IMR-90 (cell line): ENCODE measurements around the gene MTURN. TPM values are rescaled to one million over a fixed set of nuclear protein-coding genes. Genes with fewer than 3 reads are reported as not detected.

ENCODE experiments used
- ATAC-seq: fragments of 200-7000 bp; cut with Tn5 transposase; 2 replicates; pipeline ENCODE4 v1.9.1; 2020; ENCODE audit warnings: low read depth, mild to moderate bottlenecking, moderate library complexity
- BruUV-seq: library from RNA; stranded (reverse); fragments of 400-500 nt; replicated peaks from 2 replicates; lab custom pipeline; 2021; lab: Mats Ljungman, UMichigan
- CTCF ChIA-PET: fragments of 300-600 bp; formaldehyde crosslinking; extraction: SDS; loops from one replicate; lab custom pipeline; 2021; ENCODE audit warnings: antibody characterized with exemption; lab: Yijun Ruan, JAX
- POLR2A ChIA-PET: fragments of 300-600 bp; sonication (Branson Sonifier 250); formaldehyde crosslinking; loops from one replicate; lab custom pipeline; 2022; ENCODE audit warnings: antibody characterized with exemption; ENCODE audit not compliant: unreplicated experiment; lab: Charles Lee
- DNase-seq: peaks from one replicate; pipeline ENCODE4 v3.0.0; 2013
- H2AFZ ChIP-seq: replicated peaks from 2 replicates; pipeline ENCODE3; 2013; ENCODE audit warnings: low read length, mild to moderate bottlenecking; ENCODE audit not compliant: poor library complexity
- H2AK5ac ChIP-seq: 2 replicates; pipeline ENCODE4 v1.6.1; 2013; ENCODE audit warnings: low read depth, low read length, inconsistent platforms
- H2AK9ac ChIP-seq: replicated peaks from 2 replicates; pipeline ENCODE3; 2013; ENCODE audit warnings: mild to moderate bottlenecking, low read depth, low read length, moderate library complexity; ENCODE audit not compliant: poor library complexity
- H2BK120ac ChIP-seq: 2 replicates; pipeline ENCODE4 v1.6.1; 2013; ENCODE audit warnings: low read depth, low read length, inconsistent platforms
- H2BK15ac ChIP-seq: 3 replicates; pipeline ENCODE4 v1.6.1; 2013; ENCODE audit warnings: low read depth, low read length, inconsistent platforms
- H2BK20ac ChIP-seq: 2 replicates; pipeline ENCODE4 v1.6.1; 2013; ENCODE audit warnings: low read depth, mild to moderate bottlenecking, inconsistent platforms, low read length, moderate library complexity
- H2BK5ac ChIP-seq: 2 replicates; pipeline ENCODE4 v1.6.1; 2013; ENCODE audit warnings: mild to moderate bottlenecking, low read depth, low read length, inconsistent platforms; ENCODE audit not compliant: poor library complexity, severe bottlenecking
- H3K14ac ChIP-seq: replicated peaks from 2 replicates; pipeline ENCODE4 v1.6.1; 2013; ENCODE audit warnings: low read depth, low read length, inconsistent platforms
- H3K18ac ChIP-seq: 2 replicates; pipeline ENCODE4 v1.6.1; 2013; ENCODE audit warnings: low read depth, low read length, control low read depth
- H3K23ac ChIP-seq: 2 replicates; pipeline ENCODE4 v1.6.1; 2013; ENCODE audit warnings: low read depth, low read length, inconsistent platforms
- H3K27ac ChIP-seq: 2 replicates; pipeline ENCODE4 v1.5.1; 2013; ENCODE audit warnings: mild to moderate bottlenecking, control low read depth, low read length; ENCODE audit not compliant: insufficient read depth
- H3K27me3 ChIP-seq: 2 replicates; pipeline ENCODE4 v1.6.1; 2013; ENCODE audit warnings: low read length; ENCODE audit not compliant: control insufficient read depth, insufficient read depth
- H3K36me3 ChIP-seq: 2 replicates; pipeline ENCODE4 v1.6.1; 2013; ENCODE audit warnings: low read length, mixed read lengths; ENCODE audit not compliant: control insufficient read depth, insufficient read depth
- H3K4ac ChIP-seq: 2 replicates; pipeline ENCODE4 v1.6.1; 2013; ENCODE audit warnings: low read depth, low read length, inconsistent platforms
- H3K4me1 ChIP-seq: 2 replicates; pipeline ENCODE4 v1.6.1; 2013; ENCODE audit warnings: low read length, mixed read lengths; ENCODE audit not compliant: control insufficient read depth, insufficient read depth
- H3K4me2 ChIP-seq: 2 replicates; pipeline ENCODE4 v1.6.1; 2013; ENCODE audit warnings: low read depth, mild to moderate bottlenecking, control low read depth, low read length, moderate library complexity
- H3K4me3 ChIP-seq: 2 replicates; pipeline ENCODE4 v1.5.1; 2013; ENCODE audit warnings: low read depth, mild to moderate bottlenecking, control low read depth, low read length, moderate library complexity; ENCODE audit not compliant: insufficient read depth
- H3K56ac ChIP-seq: 2 replicates; pipeline ENCODE4 v1.6.1; 2013; ENCODE audit warnings: low read length, inconsistent platforms; ENCODE audit not compliant: insufficient read depth; ENCODE audit errors: extremely low read depth
- H3K79me1 ChIP-seq, 2 experiments: 2 replicates each; pipeline ENCODE4 v1.6.1; 2013; ENCODE audit warnings: low read length in 2 of 2, inconsistent platforms in 1 of 2, low read depth in 1 of 2
- H3K9ac ChIP-seq: 2 replicates; pipeline ENCODE4 v1.6.1; 2013; ENCODE audit warnings: low read depth, low read length, control low read depth
- H3K9me1 ChIP-seq: 2 replicates; pipeline ENCODE4 v1.6.1; 2013; ENCODE audit warnings: low read length, inconsistent platforms; ENCODE audit not compliant: insufficient read depth
- H3K9me3 ChIP-seq: 2 replicates; pipeline ENCODE4 v1.6.1; 2013; ENCODE audit warnings: low read length; ENCODE audit not compliant: control insufficient read depth, insufficient read depth
- H4K20me1 ChIP-seq: 2 replicates; pipeline ENCODE4 v1.6.1; 2013; ENCODE audit warnings: low read length, inconsistent platforms; ENCODE audit not compliant: insufficient read depth
- H4K5ac ChIP-seq: 2 replicates; pipeline ENCODE4 v1.6.1; 2013; ENCODE audit warnings: mild to moderate bottlenecking, low read depth, low read length, control low read depth
- H4K8ac ChIP-seq, 2 experiments: 2 replicates each; pipeline ENCODE4 v1.6.1; 2013; ENCODE audit warnings: low read depth in 2 of 2, low read length in 2 of 2, control low read depth in 1 of 2, inconsistent platforms in 1 of 2
- H4K91ac ChIP-seq: 2 replicates; pipeline ENCODE4 v1.6.1; 2013; ENCODE audit warnings: low read depth, low read length, inconsistent platforms; ENCODE audit not compliant: insufficient read depth
- CHD1 ChIP-seq: IDR thresholded peaks from 2 replicates; pipeline ENCODE4 v1.6.1; 2012; ENCODE audit warnings: low read depth, low read length, improper control_type of control experiment
- RFX5 ChIP-seq: IDR thresholded peaks from 2 replicates; pipeline ENCODE4 v1.8.0; 2012; ENCODE audit warnings: low read depth, mild to moderate bottlenecking, low read length, moderate library complexity
- WGBS, 2 experiments: methylation state at CpG; one replicate each; pipeline versions ENCODE4 v1.1.5 to v1.1.7; 2013; ENCODE audit warnings: missing lambda C conversion rate in 2 of 2; ENCODE audit not compliant: insufficient read length in 1 of 2; ENCODE audit errors: extremely low coverage in 2 of 2; 5-methylcytosine and 5-hydroxymethylcytosine counted together
- dilution Hi-C: fragments of 300-500 bp; cut with HindIII; formaldehyde crosslinking; loops from one replicate; pipeline ENCODE4 v1.14.3; 2018; ENCODE audit warnings: low sequenced_read_pairs; ENCODE audit not compliant: unreplicated experiment
- in situ Hi-C: fragments of 300-500 bp; cut with MboI; formaldehyde crosslinking; loops from 3 replicates; pipeline ENCODE4 v1.14.3; 2019; ENCODE audit warnings: low sequenced_read_pairs, inconsistent platforms, mixed read lengths
- intact Hi-C: fragments of 100-400 bp; cut with micrococcal nuclease; formaldehyde crosslinking; loops from 2 replicates; pipeline ENCODE4 v1.10.0; 2022
- polyA plus RNA-seq, 3 experiments: library from polyadenylated mRNA; depleted of rRNA; stranded (reverse); fragments of >200 nt; gene quantifications; 2 replicates each; pipeline ENCODE4 v1.2.3, GENCODE V29; 2012; ENCODE audit warnings: low replicate concordance in 1 of 3
- total RNA-seq: library from RNA; depleted of rRNA; stranded (reverse); fragments of >200 nt; gene quantifications from 2 replicates; pipeline ENCODE4 v1.2.3, GENCODE V29; 2012

Gene MTURN
- total and polyA plus RNA-seq, 2 of the 4 experiments (the other 2 are of a cell fraction): 2.8 to 5.6 TPM

DNA sequence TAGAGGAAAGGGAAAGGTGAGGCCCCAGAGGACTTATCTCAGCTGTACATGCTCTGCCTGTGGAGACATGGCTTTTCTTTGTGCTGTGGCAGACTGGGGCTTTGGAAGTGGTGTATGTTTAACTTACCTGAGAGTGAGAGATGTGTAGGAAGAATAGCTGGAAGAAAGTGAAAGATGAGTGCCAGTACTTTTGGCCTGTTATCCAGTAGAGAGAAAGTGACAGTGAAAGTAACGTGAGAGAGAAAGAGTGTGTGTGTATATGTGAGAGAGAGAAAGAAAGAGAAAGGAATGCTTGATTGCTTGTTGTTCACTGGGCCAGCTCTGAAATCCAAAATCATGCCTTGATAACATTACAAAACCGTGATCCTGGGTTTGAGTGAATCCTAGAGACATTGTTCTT lies 25.5 kb downstream of the MTURN start:
- Histone ChIP-seq H2BK20ac (no peak overlapping the region), H3K4me2 (no peak overlapping the region), H2BK120ac (no peak overlapping the region), H4K20me1 (no peaks in the 10 kb centered on the region), H2AK9ac (no peak overlapping the region), H2BK15ac (no peak overlapping the region), H3K9ac (no peak overlapping the region), H3K27ac (no peak overlapping the region), H4K91ac (no peak overlapping the region), H3K23ac (no peak overlapping the region), H2AK5ac (no peak overlapping the region), H2BK5ac (no peak overlapping the region), H3K9me3 (no peaks in the 10 kb centered on the region), H3K36me3 (no peaks in the 10 kb centered on the region), H3K56ac (no peak overlapping the region), H3K79me1 (no peaks in the 10 kb centered on the region), H4K8ac (no peak overlapping the region), H3K18ac (no peak overlapping the region), H3K4me1 (peaks cover 2% of the 10 kb centered on the region; the same call in 1 of the 2 replicates), H3K9me1 (peaks cover 8% of the 10 kb centered on the region; the same call in 1 of the 2 replicates), H3K27me3 (no peaks in the 10 kb centered on the region), H3K14ac (no peak overlapping the region), H3K4me3 (no peak overlapping the region), H2AFZ (no peak overlapping the region), H4K5ac (no peak overlapping the region), H3K4ac (no peak overlapping the region)
- in situ Hi-C loops (loop anchor here (10.0 kb wide), 2 partner anchors 114 to 404 kb away; no protein-coding TSS in a partner anchor), intact Hi-C loops (loop anchor here (5.0 kb wide), 1 partner anchor 317 kb away; the partner anchor contains the start of gene NOD1), dilution Hi-C loops (no loop called here)
- WGBS, 2 experiments: 100% methylated on average over 1 of the region's 2 CpGs; no CpG with 5 or more reads in 1 of the 2 experiments
- POLR2A ChIA-PET: no interaction called here
- BruUV-seq: no TSS peak
- CTCF ChIA-PET: no interaction called here
- TF ChIP-seq RFX5: no peak
- no peak for TF ChIP-seq CHD1
- DNase-seq (no peak), ATAC-seq (no peak)
